ENCODE measurements around the gene RAD51B. TPM values are rescaled to one million over a fixed set of nuclear protein-coding genes. Genes with fewer than 3 reads are reported as not detected.

Gene RAD51B
- total and polyA plus RNA-seq, 2 of the 13 experiments (the other 11 are each of a cell fraction or from before 2014, with no cell fraction given), result 7.0 to 9.5 TPM

GRCh38 chr14:68377459-68377858 lies 557.9 kb downstream of the RAD51B start (continued):
- TF ChIP-seq AFF4 (CRISPR knock-in tag; IDR thresholded peaks at IDR 0.05) (no peak), CEBPB (IDR thresholded peaks at IDR 0.05; ENCODE audit: borderline replicate concordance, low read depth, low read length) (peak; percentile 44; the same call in 1 of the 2 replicates), CBX5 (CRISPR knock-in tag; IDR thresholded peaks at IDR 0.05; ENCODE audit: borderline replicate concordance) (no peak), HNF4A (CRISPR knock-in tag; IDR thresholded peaks at IDR 0.05) (0 out of 2 replicates have a peak, but pooled peaks have one; percentile 11), E2F1 (CRISPR knock-in tag; IDR thresholded peaks at IDR 0.05) (no peak), ARID5B (CRISPR knock-in tag; IDR thresholded peaks at IDR 0.05) (peak; percentile 68), SMC3 (IDR thresholded peaks at IDR 0.05; ENCODE audit: low read length) (no peak), HOXA9 (CRISPR knock-in tag; IDR thresholded peaks at IDR 0.05; ENCODE audit: borderline replicate concordance) (no peak), ZXDC (CRISPR knock-in tag; IDR thresholded peaks at IDR 0.05) (no peak), MXD1 (CRISPR knock-in tag; IDR thresholded peaks at IDR 0.05) (no peak), IRF1 (CRISPR knock-in tag; IDR thresholded peaks at IDR 0.05; ENCODE audit: low read depth) (no peak), ZNF678 (CRISPR knock-in tag; IDR thresholded peaks at IDR 0.05) (no peak), ZNF839 (CRISPR knock-in tag; IDR thresholded peaks at IDR 0.05; ENCODE audit: borderline replicate concordance) (no peak), ZBTB7B (CRISPR knock-in tag; IDR thresholded peaks at IDR 0.05) (0 out of 2 replicates have a peak, but pooled peaks have one; percentile 27), SOX6 (IDR thresholded peaks at IDR 0.05) (no peak), SOX6 (CRISPR knock-in tag; IDR thresholded peaks at IDR 0.05) (peak; percentile 57), ZNF558 (CRISPR knock-in tag; IDR thresholded peaks at IDR 0.05; ENCODE audit: borderline replicate concordance) (no peak), MED13 (CRISPR knock-in tag; IDR thresholded peaks at IDR 0.05) (no peak)

Data from HepG2 (cell line).